Transverse colon (tissue), 4 donors: ENCODE data around the gene OR10H4. TPM values are rescaled to one million over a fixed set of nuclear protein-coding genes. Genes with fewer than 3 reads are reported as not detected.
"Not testable (repeated sequence)": the region's sequence is repeated elsewhere in the genome, so short reads cannot be mapped to it uniquely, and the experiment has no call there.

Experiments used
- DNase-seq: peaks from one replicate; pipeline ENCODE4 v3.0.0-alpha.2; 2019
- H3K27ac ChIP-seq, 4 donors: fragments of 200-600 bp; sonication (generic); 2 replicates each; pipeline ENCODE4 v1.5.1; 2016 to 2018; ENCODE audit warnings: inconsistent platforms in 4 of 4
- H3K27me3 ChIP-seq: fragments of 200-600 bp; sonication (generic); 2 replicates; pipeline ENCODE4 v1.5.1; 2017; ENCODE audit warnings: inconsistent platforms
- H3K36me3 ChIP-seq, 4 donors: fragments of 200-600 bp; sonication (generic); 2 replicates each; pipeline ENCODE4 v1.5.1; 2017 to 2019; ENCODE audit warnings: inconsistent platforms in 4 of 4
- H3K4me1 ChIP-seq, 4 donors: fragments of 200-600 bp; sonication (generic); 2 replicates each; pipeline ENCODE4 v1.5.1; 2017 to 2020; ENCODE audit warnings: inconsistent platforms in 4 of 4
- H3K4me3 ChIP-seq, 4 donors: fragments of 200-600 bp; sonication (generic); 1 replicate in 1 of 4; 2 replicates in 3 of 4; pipeline versions ENCODE4 v1.5.1 to v1.6.1; 2017 to 2019; ENCODE audit warnings: inconsistent platforms in 4 of 4
- H3K9me3 ChIP-seq, 2 donors: fragments of 200-600 bp; sonication (generic); 2 replicates each; pipeline ENCODE4 v1.5.1; 2017 to 2019; ENCODE audit warnings: inconsistent platforms in 2 of 2
- CTCF ChIP-seq, 5 experiments: fragments of 200-600 bp in 3 of 5; fragments of 450-650 bp in 2 of 5; sonication (generic) in 3 of 5; IDR thresholded peaks; 1 replicate in 2 of 5; 2 replicates in 3 of 5; pipeline ENCODE4 v1.5.1; 2016 to 2017; ENCODE audit warnings: antibody characterized with exemption in 5 of 5, inconsistent platforms in 3 of 5, mild to moderate bottlenecking in 2 of 5, moderate library complexity in 1 of 5
- EP300 ChIP-seq: sonication (generic); formaldehyde crosslinking; IDR thresholded peaks from one replicate; pipeline ENCODE4 v1.6.1; 2017; ENCODE audit warnings: antibody characterized with exemption, low read depth
- POLR2A ChIP-seq: fragments of 450-650 bp; IDR thresholded peaks from one replicate; pipeline ENCODE4 v1.6.1; 2016; ENCODE audit warnings: antibody characterized with exemption, mild to moderate bottlenecking, moderate library complexity
- POLR2AphosphoS5 ChIP-seq, 3 donors: sonication (generic); formaldehyde crosslinking; IDR thresholded peaks; one replicate each; pipeline ENCODE4 v1.6.1; 2016; ENCODE audit warnings: antibody characterized with exemption in 3 of 3
- WGBS, 2 donors: methylation state at CpG; one replicate each; pipeline ENCODE4 v1.1.5; 2018; ENCODE audit warnings: low coverage in 1 of 2; 5-methylcytosine and 5-hydroxymethylcytosine counted together
- in situ Hi-C, 4 donors: fragments of 200-750 bp; cut with MboI; loops; one replicate each; pipeline versions ENCODE4 v1.15.0 to v1.15.1; 2017; ENCODE audit warnings: low sequenced_read_pairs in 3 of 4, low pct_ligation_motif_present in 1 of 4, low pct_unique_long_range_greater_than_20kb in 1 of 4
- intact Hi-C: fragments of 100-400 bp; cut with DNase I; formaldehyde crosslinking; loops from one replicate; pipeline ENCODE4 v1.15.1; 2023; ENCODE audit warnings: low total_unique reads
- total RNA-seq, 4 donors: library from RNA; depleted of rRNA; stranded (reverse); fragments of >200 nt; gene quantifications; one replicate each; pipeline ENCODE4 v1.1.0, GENCODE V29; 2016

OR10H4 gene
- total RNA-seq, 4 donors from 2014 or later = not detected

DNA sequence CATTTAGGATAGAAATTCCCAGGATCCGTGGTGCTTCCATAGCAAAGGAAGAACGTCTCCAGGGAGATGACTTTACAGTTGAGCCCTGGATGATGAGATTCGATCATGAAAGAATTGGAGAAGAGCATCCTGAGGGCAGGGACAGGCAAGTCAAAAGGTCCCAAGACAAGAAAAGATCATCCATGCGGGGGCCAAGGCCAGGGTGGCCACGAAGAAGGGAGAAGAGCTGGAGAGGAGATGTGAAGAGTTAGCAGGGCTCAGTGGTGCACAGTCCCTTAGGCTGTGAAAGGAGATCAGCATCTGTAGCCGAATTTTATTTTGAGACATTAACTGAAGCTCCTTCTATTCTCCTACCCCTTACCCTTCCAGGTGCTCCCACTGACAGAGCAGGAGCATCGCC, 28.9 kb downstream of the OR10H4 start:
- no peaks in the 10 kb centered on the region for H3K4me1 ChIP-seq
- no peak overlapping the region for H3K4me3 ChIP-seq
- in situ Hi-C loops = no loop called here
- no peak overlapping the region for H3K27ac ChIP-seq
- H3K36me3 ChIP-seq = no peaks in the 10 kb centered on the region
- intact Hi-C loops = no loop called here
- peaks cover 4 to 5% of the 10 kb centered on the region in 2 donors for H3K9me3 ChIP-seq
- no peak for DNase-seq
- WGBS, 2 donors = 51 to 85% methylated on average over 2 to 7 of the region's 7 CpGs
- TF ChIP-seq EP300 (no peak), CTCF (IDR thresholded peaks at IDR 0.05) (no peak), POLR2A (no peak), POLR2AphosphoS5 (IDR thresholded peaks at IDR 0.05) (no peak)
- peaks cover 32% of the 10 kb centered on the region for H3K27me3 ChIP-seq

GRCh38 chr19:15979293-15979692, 30.5 kb downstream of the OR10H4 start:
- WGBS, 2 donors = 68 to 100% methylated on average over 2 to 4 of the region's 4 CpGs

GRCh38 chr19:15985831-15986230, 37.0 kb downstream of the OR10H4 start:
- H3K27me3 ChIP-seq = peaks cover 28% of the 10 kb centered on the region
- H3K36me3 ChIP-seq, in situ Hi-C loops, DNase-seq, intact Hi-C loops, H3K4me1 ChIP-seq, H3K9me3 ChIP-seq, H3K4me3 ChIP-seq, H3K27ac ChIP-seq: not testable (repeated sequence)
- 69 to 91% methylated on average over 3 to 6 of the region's 6 CpGs for WGBS, 2 donors

More at GRCh38 chr19:15979293-15979692, 30.5 kb downstream of the OR10H4 start:
- TF ChIP-seq EP300 (no peak), POLR2A (no peak), CTCF (IDR thresholded peaks at IDR 0.05) (no peak), POLR2AphosphoS5 (IDR thresholded peaks at IDR 0.05) (no peak)
- Histone ChIP-seq H3K9me3 (peaks cover 9 to 10% of the 10 kb centered on the region in 2 donors), H3K4me3 (no peak overlapping the region), H3K4me1 (no peaks in the 10 kb centered on the region), H3K27ac (no peak overlapping the region), H3K27me3 (peaks cover 33% of the 10 kb centered on the region), H3K36me3 (no peaks in the 10 kb centered on the region)
- intact Hi-C loops (no loop called here), in situ Hi-C loops (no loop called here)
- DNase-seq = no peak

- no peaks in the 10 kb centered on the region for H3K36me3 ChIP-seq
- WGBS, 2 donors = 53 to 74% methylated on average over 2 of the region's 2 CpGs
- H3K27ac ChIP-seq = no peak overlapping the region
- in situ Hi-C loops (no loop called here), intact Hi-C loops (no loop called here)
- H3K4me1 ChIP-seq = no peaks in the 10 kb centered on the region
- H3K9me3 ChIP-seq = peaks cover 9 to 10% of the 10 kb centered on the region in 2 donors
- no peak for DNase-seq
- H3K27me3 ChIP-seq = peaks cover 23% of the 10 kb centered on the region
- H3K4me3 ChIP-seq = no peak overlapping the region
- TF ChIP-seq POLR2A = no peak
- TF ChIP-seq CTCF (IDR thresholded peaks at IDR 0.05) = no peak
- TF ChIP-seq EP300 = no peak
- no peak for TF ChIP-seq POLR2AphosphoS5 (IDR thresholded peaks at IDR 0.05)
Observed at GRCh38 chr19:15986701-15987100, 37.9 kb downstream of the OR10H4 start.

DNA sequence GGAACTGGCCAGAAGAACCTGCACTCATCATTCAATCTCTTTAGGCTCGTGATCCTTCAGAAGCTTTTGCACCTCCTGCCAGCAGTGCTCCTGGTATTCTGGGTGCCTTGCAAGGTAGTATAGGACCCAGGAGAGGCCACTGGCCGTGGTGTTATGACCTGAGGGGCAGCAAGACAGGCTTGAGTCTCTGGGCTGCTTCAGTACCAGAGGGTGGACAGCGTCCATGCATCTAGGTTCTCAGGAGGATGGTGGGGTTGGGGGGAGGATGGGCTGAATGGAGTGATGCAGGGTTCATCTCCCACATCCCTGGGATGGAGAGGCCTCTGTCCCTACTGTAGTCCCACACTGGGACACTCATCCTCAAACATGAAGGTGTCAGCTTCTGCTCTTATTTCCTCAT, 41.1 kb downstream of the OR10H4 start:
- H3K36me3 ChIP-seq = no peaks in the 10 kb centered on the region
- no peak overlapping the region for H3K4me3 ChIP-seq
- H3K27me3 ChIP-seq = peaks cover 16% of the 10 kb centered on the region
- no peaks in the 10 kb centered on the region for H3K4me1 ChIP-seq
- TF ChIP-seq POLR2A (no peak), POLR2AphosphoS5 (IDR thresholded peaks at IDR 0.05) (no peak), CTCF (IDR thresholded peaks at IDR 0.05) (no peak), EP300 (no peak)
- DNase-seq = no peak
- in situ Hi-C loops (no loop called here), intact Hi-C loops (no loop called here)
- 34% methylated on average over 3 of the region's 3 CpGs; no CpG with 5 or more reads in 1 of the 2 donors for WGBS, 2 donors
- no peak overlapping the region for H3K27ac ChIP-seq
- H3K9me3 ChIP-seq = no peaks in the 10 kb centered on the region
